GM08714 (cell line): ENCODE measurements around the gene BAIAP3.
A peak's percentile ranks its signal among the peaks of the same experiment; 100 is the strongest.

ENCODE experiments used
- H3K4me3 ChIP-seq: fragments of 200-500 bp; sonication (Bioruptor generic); 2 replicates; pipeline ENCODE4 v1.5.1; 2014; ENCODE audit warnings: mild to moderate bottlenecking, low read length, inconsistent platforms
- ZNF274 ChIP-seq: IDR thresholded peaks from 2 replicates; pipeline ENCODE4 v1.6.1; 2012; ENCODE audit warnings: mild to moderate bottlenecking, low read depth, low read length

The BAIAP3 gene

DNA sequence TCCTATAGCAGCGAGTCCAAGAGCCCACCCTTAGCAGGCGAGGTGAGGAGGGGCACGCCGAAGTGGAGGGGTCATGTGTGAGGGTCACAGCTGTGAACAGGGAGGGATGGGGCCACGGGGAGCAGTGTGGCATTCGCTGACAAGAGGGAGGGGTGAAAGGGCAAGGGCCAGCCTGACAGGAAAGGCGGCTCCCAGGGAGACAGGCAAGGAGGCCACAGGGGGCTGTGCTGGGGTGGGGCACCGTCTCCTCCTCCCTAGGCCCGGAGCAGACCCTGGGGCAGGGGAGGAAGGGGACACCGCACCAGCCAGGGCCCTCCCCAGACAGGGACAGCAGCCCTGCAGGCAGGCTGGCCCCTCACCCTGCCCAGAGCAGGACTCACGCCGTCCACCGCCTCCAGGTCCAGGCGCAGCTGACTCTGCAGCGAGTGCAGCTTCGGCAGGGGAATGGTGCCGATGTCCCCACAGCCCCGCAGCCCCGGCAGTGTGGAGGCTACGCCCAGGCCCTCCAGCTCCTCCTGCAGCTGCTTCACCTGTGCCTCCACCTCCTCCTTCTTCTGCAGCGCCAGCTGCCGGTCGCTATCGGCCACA is 33.4 kb downstream of the BAIAP3 start:
- H3K4me3 ChIP-seq, result no peak overlapping the region
- no peak for TF ChIP-seq ZNF274

DNA sequence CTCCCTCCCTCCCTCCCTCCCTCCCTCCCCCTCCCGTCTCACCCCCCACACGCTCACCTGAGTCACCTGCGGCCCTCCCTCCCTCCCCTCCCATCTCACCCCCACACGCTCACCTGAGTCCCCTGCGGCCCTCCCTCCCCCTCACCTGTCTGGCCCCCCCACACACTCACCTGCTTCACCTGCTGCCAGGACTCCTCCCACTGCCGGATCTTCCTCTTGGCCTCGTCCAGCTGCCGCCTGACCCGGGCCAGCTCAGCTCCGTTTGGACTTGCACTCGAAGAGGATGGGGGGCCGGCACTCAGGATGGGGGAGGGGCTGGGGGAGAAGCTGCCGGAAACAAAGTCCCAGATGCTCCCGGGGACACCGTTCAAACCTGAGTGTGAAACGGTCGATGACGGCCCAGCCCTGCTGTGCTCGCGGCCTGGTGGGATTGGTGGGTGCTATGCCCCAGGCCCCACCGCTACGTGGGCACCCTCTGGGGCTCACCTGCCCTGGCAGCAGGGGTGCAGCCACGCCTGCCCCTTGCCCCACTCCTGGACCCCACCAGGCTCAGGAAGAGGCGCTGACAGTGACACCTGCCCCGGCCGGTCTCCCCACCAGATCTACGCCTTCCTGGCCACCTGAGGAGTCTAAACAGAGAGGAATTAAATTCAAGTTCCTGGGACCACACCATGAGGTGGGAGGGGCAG is 34.2 kb downstream of the BAIAP3 start:
- no peak for TF ChIP-seq ZNF274
- no peak overlapping the region for H3K4me3 ChIP-seq

DNA sequence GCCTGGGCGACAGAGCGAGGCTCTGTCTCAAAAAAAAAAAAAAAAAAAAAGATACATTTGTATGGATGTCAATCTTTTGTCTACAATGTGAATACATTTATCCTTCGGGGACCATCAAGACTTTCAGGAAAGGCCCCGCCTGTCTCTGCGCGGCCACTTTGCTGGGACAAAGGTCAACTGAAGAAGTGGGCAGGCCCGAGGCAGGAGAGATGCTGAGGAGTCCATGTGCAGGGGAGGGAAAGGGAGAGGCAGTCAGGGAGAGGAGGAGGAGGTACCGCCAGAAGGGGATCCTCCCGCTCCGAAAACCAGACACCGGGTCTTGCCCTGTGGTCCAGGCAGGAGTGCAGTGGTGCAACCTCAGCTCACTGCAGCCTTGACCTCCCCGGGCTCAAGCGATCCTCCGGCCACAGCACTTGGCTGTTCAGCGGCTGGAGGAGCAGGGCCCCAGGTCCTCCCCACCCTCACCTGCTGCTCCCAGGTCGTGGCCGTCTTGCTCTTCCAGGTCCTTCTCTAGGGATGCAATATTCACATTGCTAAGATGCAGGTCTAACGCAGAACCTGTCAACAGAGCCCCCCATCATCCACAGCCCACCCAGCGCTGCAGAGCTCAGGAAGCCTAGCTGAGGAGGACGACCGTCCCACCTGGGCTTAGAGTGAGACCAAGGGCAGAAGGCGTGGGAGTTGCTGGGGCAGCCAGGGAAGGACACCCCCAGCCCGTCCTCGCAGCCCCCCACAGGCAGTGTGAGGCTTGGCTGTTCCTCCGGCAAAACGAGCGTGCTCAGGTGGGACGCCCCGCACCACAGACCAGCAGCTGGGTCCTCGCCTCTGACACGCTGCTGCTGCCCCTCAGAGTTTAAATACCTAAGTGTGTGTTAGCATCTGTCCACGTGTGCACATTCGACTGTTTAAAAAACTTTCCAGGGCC is 37.9 kb downstream of the BAIAP3 start:
- H3K4me3 ChIP-seq, result no peak overlapping the region
- TF ChIP-seq ZNF274, result no peak

DNA sequence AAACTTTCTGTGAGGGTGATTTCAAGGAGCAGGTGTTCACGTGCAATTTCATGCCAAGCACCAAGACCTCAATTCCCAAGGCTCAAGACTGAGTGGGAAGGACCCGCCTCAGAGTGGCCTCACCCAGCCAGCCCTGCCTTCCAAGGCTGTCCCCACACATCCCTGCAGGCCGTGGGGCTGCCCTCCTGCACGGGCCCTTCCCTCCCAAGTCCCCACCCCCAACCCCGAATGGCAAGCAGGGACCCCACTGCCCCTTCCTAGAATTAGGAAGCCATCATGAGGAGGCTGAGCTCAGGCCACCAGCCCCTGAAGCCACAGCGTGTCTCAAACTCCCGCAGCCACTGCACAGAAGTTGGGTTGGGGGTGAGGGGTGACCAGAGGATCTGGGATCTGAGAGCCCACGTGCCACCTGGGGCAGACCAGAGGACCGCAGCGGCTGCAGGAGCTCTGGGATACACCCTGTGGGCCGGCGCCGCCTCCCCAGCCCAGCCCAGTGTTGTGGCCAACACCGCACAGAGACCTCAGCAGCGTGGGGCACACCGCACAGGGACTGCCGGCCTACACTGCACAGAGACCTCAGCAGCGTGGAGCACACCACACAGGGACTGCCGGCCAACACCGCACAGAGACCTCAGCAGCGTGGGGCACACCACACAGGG is 39.0 kb downstream of the BAIAP3 start:
- TF ChIP-seq ZNF274, result no peak
- H3K4me3 ChIP-seq, result no peak overlapping the region

DNA sequence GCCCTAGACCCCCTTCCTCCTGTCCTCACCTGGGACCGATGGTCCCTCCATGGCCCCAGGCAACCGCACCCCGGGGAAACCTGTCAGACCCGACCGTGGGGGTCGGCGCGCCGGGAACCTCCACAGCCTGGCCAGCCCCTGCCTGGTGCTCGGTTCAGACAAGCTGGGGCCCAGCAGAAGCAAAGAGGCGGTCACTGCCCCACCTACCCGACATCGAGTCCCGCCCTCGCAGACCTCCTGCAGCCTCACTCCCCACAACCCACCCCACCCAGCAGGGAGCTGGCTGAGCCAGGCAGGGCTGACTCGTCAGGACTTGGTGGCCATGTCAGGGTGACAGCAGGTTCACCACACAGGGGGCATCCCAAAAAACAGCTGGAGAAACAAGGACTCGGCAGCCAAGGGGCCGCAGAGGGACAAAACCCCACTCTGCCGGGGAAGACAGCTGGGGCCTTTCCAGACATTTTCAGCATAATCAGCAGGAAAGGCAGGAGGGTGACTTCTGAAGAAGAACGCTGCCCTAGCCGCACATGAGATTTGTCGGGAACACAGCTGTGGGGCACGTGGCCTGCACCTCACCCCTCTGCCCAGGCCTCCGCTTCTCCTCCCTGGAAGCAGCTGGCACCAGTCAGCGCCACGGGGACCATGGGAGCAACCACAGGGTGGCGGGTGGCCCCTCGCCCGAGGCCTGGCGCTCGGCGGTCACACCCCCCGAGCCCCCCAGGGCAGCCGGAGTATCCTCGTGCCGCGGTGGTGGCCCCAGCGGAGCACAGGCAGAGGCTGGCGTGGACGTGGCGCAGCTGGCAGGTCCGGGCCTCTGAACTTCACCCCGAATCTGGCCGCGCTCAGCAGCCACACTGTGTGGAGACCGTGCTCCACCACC is 41.2 kb downstream of the BAIAP3 start:
- no peak overlapping the region for H3K4me3 ChIP-seq
- no peak for TF ChIP-seq ZNF274

DNA sequence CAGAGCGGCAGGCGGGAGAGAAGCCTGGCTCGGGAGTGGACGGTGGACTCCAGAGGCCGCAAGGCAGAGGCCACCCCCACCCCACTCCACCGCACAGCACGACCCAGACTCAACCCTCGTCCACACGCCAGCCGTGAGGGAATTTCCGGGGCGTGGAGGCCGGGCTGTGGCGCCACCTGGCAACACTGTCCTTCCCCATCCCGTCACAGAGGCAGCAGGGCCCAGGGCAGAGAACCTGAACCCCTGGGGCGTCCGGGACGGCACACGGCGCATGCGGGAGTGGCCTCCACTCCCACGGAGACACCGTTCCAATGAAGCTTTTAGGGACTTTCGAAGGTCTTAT is 41.8 kb downstream of the BAIAP3 start:
- TF ChIP-seq ZNF274, result no peak
- no peak overlapping the region for H3K4me3 ChIP-seq

DNA sequence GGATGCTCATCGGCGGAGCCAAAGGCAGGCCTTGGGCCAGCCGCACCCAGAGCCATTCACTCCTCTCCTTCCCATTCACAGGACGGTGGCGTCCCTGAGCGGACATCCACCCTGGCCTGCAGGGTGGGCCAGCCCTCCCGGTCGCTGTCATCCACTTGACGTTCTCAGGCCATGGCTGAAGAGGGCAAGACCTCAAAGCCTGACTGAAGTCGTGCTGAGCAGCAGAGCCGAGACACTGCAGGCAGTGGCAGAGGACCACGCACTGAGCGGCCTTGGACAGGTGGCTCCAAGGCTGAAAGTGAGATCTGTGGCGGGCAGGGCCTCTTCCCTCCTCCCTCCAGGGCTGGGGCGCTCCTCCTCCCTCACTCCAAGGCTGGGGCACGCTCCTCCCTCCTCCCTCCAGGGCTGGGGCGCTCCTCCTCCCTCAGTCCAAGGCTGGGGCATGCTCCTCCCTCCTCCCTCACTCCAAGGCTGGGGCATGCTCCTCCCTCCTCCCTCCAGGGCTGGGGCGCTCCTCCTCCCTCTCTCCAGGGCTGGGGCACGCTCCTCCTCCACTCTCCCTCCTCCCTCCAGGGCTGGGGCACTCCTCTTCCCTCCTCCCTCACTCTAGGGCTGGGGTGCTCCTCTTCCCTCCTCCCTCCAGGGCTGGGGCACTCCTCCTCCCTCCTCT is 42.4 kb downstream of the BAIAP3 start:
- TF ChIP-seq ZNF274, result no peak
- no peak overlapping the region for H3K4me3 ChIP-seq

DNA sequence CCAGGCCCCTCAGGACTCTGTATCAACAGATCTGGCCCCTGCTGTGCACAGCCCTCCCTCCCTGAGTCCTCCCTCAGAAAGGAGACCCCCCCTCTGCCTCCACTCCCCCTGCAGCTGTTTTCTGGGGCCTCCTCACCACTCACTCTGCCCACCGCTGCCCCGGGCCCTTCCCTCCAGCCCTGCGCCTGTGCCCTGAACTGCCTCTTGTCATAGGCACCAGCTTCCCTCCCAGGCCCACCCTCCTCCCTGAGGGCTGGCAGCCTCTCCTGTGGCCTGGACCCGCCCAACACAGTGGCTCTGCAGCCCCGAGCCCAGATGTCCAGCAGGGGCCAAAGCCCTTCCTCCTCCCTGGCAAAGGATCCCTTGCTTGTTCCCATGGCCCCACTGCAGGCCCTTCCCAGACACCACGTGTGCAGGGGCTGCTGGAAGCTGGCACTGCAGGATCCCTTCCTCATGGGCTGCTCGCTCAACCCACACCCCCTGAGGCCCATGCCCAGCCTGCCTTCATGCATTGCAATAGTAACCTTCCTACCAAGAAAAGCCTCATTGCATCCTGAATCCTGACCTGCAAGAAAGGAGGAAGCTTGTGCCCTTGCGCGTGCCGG is 44.1 kb downstream of the BAIAP3 start:
- H3K4me3 ChIP-seq, result no peak overlapping the region
- no peak for TF ChIP-seq ZNF274

DNA sequence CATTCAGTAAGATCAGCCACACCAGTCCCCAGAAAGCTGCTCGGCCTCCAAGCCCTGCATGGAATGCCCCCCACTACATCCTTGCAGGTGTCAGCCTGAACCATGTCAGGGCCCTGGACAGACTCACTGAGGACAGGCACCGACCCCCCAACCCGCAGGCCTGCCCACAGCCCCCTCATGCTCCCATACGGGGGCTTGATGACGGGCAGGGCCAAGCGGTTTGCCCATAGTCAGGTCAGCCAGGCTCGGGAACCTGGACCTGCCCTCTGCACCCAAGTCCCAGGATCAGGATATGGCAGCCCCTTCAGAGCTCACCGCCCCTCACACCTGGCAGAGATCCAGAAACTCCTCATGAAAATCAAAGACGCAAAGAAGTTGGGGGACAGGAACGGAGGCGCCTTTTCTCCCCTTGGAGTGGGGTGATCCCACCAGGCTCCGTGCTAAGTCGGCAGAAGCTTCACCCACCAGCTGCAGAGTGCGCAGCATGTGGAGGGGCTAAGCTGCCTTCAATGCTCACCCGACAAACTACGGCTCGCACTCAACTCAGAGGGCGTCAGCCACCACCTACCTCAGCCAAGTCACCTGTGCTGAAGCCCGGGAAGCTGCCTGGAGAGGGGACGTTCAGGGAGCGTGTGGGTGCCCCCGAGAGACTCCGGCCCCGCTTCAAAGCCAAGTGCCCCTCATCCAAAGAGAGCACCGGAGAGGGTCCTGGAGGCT is 44.8 kb downstream of the BAIAP3 start:
- peak overlapping the region; percentile 60; the same call in 1 of the 2 replicates for H3K4me3 ChIP-seq
- TF ChIP-seq ZNF274, result no peak

DNA sequence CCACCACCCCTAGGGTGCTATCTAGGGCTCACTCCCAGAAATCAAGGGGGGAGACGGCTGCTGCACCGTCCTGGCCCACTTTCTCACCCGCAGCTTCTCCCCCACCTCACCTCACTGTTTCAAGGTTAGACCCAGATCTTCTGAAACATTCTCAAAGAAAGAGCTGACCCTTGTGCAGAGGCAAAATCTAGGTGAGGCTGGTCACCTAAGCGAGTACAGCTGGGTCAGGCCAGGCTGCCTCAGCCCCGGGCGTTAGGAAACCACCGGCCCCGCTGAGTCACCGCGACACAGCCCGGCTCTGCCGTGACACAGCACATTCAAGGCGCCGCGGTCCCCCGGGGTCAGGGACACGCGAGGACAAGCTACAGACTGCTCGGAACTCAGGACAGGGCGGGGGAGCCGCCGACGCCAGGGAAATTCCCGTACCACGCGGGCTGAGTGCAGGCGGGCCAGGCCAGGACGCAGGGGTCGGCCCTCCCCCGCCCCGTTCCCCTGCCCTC is 45.4 kb downstream of the BAIAP3 start:
- TF ChIP-seq ZNF274, result no peak
- H3K4me3 ChIP-seq, result peak overlapping the region; percentile 60; the same call in 1 of the 2 replicates

DNA sequence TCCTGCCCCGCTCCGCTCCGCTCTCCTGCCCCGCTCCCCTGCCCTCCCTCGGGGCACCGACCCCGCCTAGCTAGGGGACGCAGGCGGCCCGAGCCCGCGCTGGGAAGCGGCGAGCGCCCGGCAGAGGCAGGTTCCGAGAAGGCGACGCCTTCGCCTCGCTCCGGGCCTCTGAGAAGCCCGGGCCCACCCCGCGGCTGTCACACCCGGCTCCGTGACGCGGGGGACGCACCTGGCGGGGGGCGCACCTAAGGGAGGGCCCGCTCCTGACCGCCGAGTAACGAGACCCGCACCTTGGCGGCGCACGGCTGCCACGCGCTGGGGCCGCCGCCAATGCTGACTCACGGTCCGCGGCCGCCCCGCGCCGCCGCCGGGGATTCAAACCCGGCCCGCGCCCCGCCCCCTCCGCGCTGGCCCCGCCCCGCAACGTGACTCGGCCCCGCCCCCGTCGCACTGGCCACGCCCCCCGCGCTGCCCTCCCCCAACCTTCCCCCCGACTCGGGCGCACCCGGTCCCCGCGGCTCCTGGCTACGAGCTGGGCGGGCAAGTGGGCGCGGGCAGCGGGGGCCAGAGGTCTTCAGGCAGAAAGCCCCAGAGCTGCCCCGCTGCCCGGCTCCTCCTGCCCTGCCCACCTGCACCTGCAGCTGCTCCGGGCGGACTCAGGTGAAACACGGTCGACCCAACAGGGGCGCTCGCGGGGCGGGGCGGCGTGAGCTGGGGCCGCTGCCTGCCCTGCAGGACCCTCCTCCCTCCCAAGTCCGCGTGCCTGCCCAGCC is 46.0 kb downstream of the BAIAP3 start:
- peak overlapping the region; percentile 60; the same call in 1 of the 2 replicates for H3K4me3 ChIP-seq
- TF ChIP-seq ZNF274, result no peak
